ENCODE results near the gene TUBB4A.

Gene TUBB4A

GRCh38 chr19:6500837-6501739 is 1.0 kb downstream of the TUBB4A start:
- H3K27ac ChIP-seq: no peak overlapping the region
- peak overlapping the region in 3 of 7 experiments; percentile 9 to 36 (median 13) for H3K4me3 ChIP-seq

GRCh38 chr19:6499052-6499790 is 2.9 kb downstream of the TUBB4A start:
- H3K4me3 ChIP-seq: no peak overlapping the region
- peak overlapping the region in 1 of 21 experiments; percentile 13 for H3K27ac ChIP-seq

DNA sequence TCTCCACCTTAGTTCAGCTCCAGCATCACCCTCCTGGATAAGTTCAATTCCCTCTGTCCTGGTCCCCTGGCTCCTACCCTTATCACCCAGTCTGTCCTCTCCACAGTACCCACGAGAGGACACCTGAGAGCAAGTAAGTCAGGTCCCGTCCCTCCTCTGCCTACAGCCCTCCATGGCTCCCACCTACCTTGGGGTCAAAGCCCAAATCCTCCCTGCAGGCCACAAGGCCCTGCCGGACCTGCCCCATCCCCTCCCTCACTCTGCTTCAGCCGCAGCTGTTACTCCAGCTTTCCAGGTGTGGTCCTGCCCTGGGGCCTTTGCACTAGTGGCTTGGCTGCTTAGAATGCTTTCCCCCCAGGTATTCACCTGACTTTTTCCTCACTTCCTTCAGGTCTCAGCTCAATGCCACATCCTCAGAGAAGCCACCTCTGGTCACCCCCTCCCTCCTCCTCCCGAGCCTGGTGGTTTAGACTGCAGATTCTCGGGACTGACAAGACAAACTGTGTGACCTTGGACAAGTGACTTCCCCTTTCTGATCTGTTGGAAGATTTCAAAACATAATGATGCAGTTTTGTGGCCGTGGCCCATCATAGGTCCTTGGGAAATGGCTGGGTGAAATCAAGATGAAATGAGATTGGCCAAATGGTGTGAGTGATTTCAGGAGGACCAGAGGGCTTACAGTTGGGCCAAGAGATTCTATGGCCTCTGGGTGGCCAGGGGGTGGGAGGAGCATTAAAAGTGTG is 3.6 kb downstream of the TUBB4A start:
- H3K4me3 ChIP-seq: no peak overlapping the region
- peak overlapping the region in 1 of 21 experiments; percentile 13 for H3K27ac ChIP-seq

DNA sequence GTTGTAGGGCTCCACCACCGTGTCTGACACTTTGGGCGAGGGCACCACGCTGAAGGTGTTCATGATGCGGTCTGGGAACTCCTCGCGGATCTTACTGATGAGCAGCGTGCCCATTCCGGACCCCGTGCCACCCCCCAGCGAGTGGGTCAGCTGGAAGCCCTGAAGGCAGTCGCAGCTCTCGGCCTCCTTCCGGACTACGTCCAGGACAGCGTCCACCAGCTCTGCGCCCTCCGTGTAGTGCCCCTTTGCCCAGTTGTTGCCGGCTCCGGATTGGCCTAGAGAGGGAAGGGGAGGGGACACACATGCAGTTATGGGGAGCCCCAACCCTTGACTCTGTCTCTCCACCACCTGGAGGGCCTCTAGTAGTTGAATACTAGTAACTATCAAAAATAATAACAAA is 6.2 kb downstream of the TUBB4A start:
- no peak overlapping the region for H3K4me3 ChIP-seq
- H3K27ac ChIP-seq: no peak overlapping the region

DNA sequence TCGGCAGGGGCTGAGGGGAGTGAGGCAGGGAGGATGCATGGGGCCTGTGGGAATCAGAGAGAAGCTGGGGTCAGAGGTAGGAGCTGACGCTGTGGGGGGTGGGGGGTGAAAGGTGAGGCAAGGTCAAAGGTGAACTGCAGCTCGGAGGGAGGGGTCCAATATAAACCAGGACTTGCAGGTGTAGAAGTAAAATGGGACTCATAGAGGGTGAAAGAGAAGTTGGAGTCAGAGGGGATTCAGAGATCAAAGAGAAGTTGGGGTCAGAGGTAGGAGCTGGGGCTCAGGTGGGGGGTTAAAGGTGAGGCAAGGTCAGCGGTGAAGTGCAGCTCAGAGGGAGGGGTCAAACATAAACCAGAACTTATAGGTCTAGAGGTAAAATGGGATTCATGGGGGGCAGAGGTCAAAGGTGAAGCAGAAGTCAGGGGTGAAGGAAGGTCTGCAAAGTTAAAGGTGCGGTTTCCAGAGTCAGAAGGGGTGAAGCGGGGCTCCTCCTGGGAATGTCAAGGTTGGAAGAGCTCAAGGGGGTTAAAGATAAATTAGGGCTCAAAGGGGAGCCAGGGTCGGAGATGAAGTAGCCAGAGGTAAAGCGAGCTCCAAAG is 7.6 kb downstream of the TUBB4A start:
- Histone ChIP-seq H3K27ac (no peak overlapping the region), H3K4me3 (no peak overlapping the region)

DNA sequence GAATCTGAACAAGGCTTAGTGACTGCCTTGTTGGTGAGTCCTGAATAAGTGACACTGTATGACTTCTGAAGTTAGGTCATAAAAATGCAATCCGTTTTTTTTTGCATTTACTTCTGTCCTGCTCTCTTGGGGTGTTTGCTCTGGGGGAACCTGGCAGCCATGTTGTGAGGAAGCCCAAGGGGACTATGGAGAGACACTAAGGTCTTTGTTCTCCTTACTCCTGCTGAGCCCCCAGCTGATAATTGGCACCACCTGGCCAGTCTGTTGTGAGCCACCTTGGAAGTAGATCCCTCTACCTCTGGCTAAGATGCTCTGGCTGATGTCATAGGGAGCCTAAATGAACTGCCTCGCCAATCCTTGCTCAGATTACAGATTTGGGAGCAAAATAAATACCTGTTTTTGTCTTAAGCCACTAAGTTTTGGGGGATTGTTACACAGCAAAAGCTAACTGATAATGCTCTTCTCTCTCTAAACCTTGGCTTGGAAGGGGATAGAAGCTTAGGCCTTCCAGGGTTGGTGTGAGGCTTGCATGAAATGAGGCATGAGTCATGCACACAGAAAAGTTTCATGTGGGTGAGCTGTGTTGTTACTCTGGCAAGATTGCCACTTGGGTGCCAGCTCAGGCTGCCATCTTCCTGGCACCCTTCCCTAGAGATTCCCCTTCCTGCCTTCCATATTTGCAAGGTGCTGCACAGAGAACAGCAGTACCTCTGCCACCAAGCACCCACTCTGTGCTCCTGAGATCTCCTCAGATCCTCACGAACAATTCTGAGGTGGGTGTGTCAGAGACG is 10.1 kb downstream of the TUBB4A start:
- no peak overlapping the region for H3K4me3 ChIP-seq

GRCh38 chr19:6490134-6490533 is 12.0 kb downstream of the TUBB4A start:
- H3K4me3 ChIP-seq: no peak overlapping the region
- peak overlapping the region in 6 of 21 experiments; percentile 21 to 80 (median 40) for H3K27ac ChIP-seq

More for the DNA sequence above, 10.1 kb downstream of the TUBB4A start:
- no peak overlapping the region for H3K27ac ChIP-seq

- H3K27ac ChIP-seq: peak overlapping the region in 6 of 21 experiments; percentile 21 to 80 (median 40)
- no peak overlapping the region for H3K4me3 ChIP-seq
Measured at GRCh38 chr19:6489278-6490061, 12.6 kb downstream of the TUBB4A start.

DNA sequence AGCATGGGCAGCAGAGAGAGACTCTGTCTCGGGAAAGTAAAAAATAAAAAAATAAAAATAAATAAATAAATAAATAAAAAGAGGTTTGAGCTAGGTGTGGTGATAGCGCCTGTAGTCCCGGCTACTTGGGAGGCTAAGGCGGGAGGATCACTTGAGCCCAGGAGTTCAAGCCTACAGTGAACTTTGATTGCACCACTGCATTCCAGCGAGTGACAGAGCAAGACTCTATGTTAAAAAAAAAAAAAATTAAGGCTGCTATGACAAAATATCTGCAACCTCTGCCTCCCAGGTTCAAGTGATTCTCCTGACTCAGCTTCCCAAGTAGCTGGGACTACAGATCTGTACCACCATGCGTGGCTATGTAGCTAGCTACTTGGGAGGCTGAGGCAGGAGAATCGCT is 17.3 kb downstream of the TUBB4A start:
- H3K27ac ChIP-seq: no peak overlapping the region
- H3K4me3 ChIP-seq: no peak overlapping the region

DNA sequence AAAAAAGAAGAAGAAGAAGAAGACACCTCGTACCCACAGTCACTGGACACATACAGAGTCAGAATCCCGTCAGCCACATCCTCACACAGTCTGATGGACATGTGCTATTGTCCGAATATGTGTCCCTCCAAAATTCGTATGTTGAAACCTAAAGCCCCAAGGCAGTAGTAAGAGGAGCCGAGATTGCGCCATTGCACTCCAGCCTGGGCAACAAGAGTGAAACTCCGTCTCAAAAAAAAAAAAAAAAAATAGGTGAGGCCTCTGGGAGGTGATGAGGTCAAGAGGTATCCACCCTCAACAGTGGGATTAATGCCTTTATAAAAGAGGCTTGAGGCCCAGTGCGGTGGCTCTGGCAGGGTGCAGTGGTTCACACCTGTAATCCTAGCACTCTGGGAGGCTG is 17.9 kb downstream of the TUBB4A start:
- Histone ChIP-seq H3K27ac (no peak overlapping the region), H3K4me3 (no peak overlapping the region)

- Histone ChIP-seq H3K4me3 (no peak overlapping the region), H3K27ac (no peak overlapping the region)
Measured at GRCh38 chr19:6483235-6483634, 18.9 kb downstream of the TUBB4A start.

DNA sequence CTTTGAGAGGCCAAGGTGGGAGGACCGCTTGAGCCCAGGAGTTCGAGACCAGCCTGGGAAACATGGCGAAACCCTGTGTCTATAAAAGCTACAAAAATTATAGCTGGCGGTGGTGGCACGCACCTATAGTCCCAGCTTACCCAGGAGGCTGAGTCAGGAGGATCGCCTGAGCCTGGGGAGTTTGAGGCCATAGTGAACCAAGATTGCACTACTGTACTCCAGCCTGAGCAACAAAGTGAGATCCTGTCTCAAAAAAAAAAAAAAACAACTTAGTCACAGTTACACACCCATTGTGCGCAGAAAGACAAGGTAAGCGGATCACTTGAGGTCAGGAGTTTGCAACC is 19.8 kb downstream of the TUBB4A start:
- H3K4me3 ChIP-seq: no peak overlapping the region
- H3K27ac ChIP-seq: peak overlapping the region in 14 of 21 experiments; percentile 60 to 96 (median 80)

DNA sequence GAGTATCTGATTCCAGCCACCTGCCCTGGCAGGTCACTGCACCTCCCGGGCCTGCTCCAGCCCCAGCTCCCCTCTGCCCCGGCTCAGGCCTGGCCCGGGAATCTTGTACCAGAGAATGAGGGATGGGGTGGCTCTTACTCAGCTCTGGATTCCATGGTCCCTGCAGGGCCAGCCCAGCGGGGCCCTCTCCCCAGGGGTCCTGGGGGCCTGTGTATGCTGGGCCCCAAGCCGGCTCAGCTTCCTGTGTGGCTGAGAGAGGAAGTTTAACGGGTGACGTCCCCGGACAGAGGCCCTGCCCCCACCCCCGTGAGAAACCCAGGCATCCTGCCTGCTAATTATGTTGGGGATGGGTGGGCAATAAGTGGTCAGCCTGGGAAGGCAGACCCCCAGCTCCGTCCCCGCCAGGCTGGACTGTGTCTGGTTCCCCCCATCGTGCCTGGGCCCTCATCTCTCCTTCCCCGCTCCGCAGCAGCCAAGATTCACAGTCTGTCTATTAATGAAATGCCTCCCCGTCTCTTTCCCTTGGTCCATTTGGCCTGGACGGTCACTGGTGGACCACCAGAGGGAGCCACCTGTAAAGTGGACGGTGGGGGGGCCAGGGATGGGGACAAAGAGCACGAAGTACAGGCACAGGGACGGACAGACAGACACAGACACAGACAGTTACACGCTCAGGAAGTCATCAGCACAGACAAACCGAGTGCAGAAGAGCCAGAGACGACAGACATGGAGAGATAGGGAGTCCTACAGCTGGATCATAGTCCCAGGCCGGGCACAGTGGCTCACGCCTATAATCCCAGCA is 20.4 kb downstream of the TUBB4A start, which contains the start of gene DENND1C:
TSS of gene DENND1C (minus strand) at position 247 of the 802 bp plus-strand sequence. CDS start at position 155, 92 bp downstream.
- Histone ChIP-seq H3K4me3 (peak within 1 kb of the TSS; percentile 15 to 49 (median 35)), H3K27ac (peak within 1 kb of the TSS in 19 of 21 experiments; percentile 15 to 96 (median 79))

GRCh38 chr19:6480848-6481415 is 21.2 kb downstream of the TUBB4A start:
- peak overlapping the region in 19 of 21 experiments; percentile 15 to 96 (median 79) for H3K27ac ChIP-seq
- peak overlapping the region; percentile 15 to 49 (median 35) for H3K4me3 ChIP-seq

- H3K4me3 ChIP-seq: no peak overlapping the region
- H3K27ac ChIP-seq: no peak overlapping the region
Measured at GRCh38 chr19:6479836-6480398, 22.2 kb downstream of the TUBB4A start.

GRCh38 chr19:6478815-6479214 is 23.3 kb downstream of the TUBB4A start:
- Histone ChIP-seq H3K4me3 (no peak overlapping the region), H3K27ac (no peak overlapping the region)

Data from skin epidermis (tissue), 12 donors.